Sigmoid colon (tissue), 4 donors: ENCODE results near the gene AIMP1.

Experiments used
- CTCF ChIP-seq, 4 experiments: fragments of 450-650 bp in 3 of 4; fragments of 200-600 bp in 1 of 4; IDR thresholded peaks; one replicate each; pipeline ENCODE4 v1.5.1; 2016 to 2019; ENCODE audit warnings: antibody characterized with exemption in 4 of 4, mild to moderate bottlenecking in 3 of 4, moderate library complexity in 2 of 4
- POLR2AphosphoS5 ChIP-seq, 4 donors: sonication (generic); formaldehyde crosslinking; IDR thresholded peaks; one replicate each; pipeline ENCODE4 v1.6.1; 2017; ENCODE audit warnings: antibody characterized with exemption in 4 of 4

GRCh38 chr4:106268786-106269185 lies 47.6 kb upstream of the AIMP1 start:
- no peak for TF ChIP-seq CTCF (IDR thresholded peaks at IDR 0.05)
- no peak for TF ChIP-seq POLR2AphosphoS5 (IDR thresholded peaks at IDR 0.05)
